GM12801 (cell line): ENCODE measurements around the gene POLR2A.

Experiments used
- TF ChIP-seq, protein P1 (sequence below): IDR thresholded peaks from one replicate; pipeline ENCODE4 v1.5.1; 2011; ENCODE audit warnings: control low read depth; ENCODE audit not compliant: insufficient read length; ENCODE audit errors: extremely low read depth

The POLR2A gene

DNA sequence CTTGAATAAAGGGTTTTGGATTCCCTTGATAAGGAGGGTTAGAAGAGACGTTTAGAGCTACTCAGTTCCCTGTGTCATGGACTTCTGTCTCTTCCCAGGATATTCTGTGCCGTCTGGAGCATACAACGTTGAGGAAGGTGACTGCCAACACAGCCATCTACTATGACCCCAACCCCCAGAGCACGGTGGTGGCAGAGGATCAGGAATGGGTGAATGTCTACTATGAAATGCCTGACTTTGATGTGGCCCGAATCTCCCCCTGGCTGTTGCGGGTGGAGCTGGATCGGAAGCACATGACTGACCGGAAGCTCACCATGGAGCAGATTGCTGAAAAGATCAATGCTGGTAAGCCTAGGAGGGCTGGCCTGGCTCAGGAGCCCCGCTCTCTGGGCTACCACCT lies 24.7 kb downstream of the POLR2A start:
- TF ChIP-seq, protein P1, sequence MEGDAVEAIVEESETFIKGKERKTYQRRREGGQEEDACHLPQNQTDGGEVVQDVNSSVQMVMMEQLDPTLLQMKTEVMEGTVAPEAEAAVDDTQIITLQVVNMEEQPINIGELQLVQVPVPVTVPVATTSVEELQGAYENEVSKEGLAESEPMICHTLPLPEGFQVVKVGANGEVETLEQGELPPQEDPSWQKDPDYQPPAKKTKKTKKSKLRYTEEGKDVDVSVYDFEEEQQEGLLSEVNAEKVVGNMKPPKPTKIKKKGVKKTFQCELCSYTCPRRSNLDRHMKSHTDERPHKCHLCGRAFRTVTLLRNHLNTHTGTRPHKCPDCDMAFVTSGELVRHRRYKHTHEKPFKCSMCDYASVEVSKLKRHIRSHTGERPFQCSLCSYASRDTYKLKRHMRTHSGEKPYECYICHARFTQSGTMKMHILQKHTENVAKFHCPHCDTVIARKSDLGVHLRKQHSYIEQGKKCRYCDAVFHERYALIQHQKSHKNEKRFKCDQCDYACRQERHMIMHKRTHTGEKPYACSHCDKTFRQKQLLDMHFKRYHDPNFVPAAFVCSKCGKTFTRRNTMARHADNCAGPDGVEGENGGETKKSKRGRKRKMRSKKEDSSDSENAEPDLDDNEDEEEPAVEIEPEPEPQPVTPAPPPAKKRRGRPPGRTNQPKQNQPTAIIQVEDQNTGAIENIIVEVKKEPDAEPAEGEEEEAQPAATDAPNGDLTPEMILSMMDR = no peak

DNA sequence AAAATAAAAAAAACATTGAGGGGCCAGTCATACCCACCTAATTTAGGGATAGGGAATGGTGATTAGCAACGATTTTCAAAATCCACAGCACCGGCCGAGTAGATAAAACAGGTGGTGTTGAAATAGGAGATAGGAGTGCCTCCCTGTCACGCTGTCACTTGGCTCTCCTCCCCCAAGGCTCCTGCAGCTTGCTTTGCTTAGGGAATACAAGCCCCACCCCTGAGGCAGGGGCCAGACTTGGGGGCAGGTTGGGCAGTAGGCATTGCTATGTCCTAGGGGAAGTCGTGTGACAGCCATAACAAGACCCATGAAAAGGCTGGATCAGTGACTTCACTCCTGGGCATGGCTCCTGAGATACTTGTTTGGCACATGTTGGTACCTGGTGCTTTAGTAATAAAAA lies 25.8 kb downstream of the POLR2A start:
- TF ChIP-seq, protein P1 = no peak

DNA sequence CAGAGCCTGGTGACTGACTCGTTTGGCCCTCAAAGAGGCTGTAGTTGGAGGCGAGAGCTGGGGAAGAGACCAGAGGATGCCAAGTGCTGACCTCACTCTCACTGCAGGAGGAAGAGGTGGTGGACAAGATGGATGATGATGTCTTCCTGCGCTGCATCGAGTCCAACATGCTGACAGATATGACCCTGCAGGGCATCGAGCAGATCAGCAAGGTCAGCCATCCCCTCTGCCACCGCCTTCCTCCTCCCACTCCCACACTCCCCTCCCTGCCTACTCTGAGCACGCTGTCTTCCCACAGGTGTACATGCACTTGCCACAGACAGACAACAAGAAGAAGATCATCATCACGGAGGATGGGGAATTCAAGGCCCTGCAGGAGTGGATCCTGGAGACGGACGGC lies 26.9 kb downstream of the POLR2A start:
- TF ChIP-seq, protein P1 = no peak

DNA sequence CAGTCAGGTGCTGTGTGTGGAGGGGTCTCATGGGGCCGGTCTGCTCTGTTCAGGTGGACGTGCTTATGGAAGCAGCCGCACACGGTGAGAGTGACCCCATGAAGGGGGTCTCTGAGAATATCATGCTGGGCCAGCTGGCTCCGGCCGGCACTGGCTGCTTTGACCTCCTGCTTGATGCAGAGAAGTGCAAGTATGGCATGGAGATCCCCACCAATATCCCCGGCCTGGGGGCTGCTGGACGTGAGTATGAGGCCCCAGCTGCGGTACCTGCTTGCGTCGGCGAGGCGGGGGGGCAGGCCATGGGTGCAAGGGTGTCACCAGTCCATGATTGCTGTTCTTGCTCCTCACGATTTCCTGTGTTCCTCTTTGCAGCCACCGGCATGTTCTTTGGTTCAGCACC lies 27.9 kb downstream of the POLR2A start:
- TF ChIP-seq, protein P1 = no peak

DNA sequence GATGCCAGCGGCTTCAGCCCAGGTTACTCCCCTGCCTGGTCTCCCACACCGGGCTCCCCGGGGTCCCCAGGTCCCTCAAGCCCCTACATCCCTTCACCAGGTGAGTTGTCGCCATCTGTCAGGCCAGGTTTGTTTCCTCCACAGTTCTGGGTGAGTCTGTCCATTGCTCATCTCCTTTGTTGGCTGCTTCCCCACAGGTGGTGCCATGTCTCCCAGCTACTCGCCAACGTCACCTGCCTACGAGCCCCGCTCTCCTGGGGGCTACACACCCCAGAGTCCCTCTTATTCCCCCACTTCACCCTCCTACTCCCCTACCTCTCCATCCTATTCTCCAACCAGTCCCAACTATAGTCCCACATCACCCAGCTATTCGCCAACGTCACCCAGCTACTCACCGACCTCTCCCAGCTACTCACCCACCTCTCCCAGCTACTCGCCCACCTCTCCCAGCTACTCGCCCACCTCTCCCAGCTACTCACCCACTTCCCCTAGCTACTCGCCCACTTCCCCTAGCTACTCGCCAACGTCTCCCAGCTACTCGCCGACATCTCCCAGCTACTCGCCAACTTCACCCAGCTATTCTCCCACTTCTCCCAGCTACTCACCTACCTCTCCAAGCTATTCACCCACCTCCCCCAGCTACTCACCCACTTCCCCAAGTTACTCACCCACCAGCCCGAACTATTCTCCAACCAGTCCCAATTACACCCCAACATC lies 28.8 kb downstream of the POLR2A start:
- TF ChIP-seq, protein P1 = no peak

DNA sequence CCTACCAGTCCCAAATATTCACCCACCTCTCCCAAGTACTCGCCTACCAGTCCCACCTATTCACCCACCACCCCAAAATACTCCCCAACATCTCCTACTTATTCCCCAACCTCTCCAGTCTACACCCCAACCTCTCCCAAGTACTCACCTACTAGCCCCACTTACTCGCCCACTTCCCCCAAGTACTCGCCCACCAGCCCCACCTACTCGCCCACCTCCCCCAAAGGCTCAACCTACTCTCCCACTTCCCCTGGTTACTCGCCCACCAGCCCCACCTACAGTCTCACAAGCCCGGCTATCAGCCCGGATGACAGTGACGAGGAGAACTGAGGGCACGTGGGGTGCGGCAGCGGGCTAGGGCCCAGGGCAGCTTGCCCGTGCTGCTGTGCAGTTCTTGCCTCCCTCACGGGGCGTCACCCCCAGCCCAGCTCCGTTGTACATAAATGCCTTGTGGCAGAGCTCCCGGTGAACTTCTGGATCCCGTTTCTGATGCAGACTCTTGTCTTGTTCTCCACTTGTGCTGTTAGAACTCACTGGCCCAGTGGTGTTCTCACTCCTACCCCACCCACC lies 29.8 kb downstream of the POLR2A start:
- TF ChIP-seq, protein P1 = no peak

DNA sequence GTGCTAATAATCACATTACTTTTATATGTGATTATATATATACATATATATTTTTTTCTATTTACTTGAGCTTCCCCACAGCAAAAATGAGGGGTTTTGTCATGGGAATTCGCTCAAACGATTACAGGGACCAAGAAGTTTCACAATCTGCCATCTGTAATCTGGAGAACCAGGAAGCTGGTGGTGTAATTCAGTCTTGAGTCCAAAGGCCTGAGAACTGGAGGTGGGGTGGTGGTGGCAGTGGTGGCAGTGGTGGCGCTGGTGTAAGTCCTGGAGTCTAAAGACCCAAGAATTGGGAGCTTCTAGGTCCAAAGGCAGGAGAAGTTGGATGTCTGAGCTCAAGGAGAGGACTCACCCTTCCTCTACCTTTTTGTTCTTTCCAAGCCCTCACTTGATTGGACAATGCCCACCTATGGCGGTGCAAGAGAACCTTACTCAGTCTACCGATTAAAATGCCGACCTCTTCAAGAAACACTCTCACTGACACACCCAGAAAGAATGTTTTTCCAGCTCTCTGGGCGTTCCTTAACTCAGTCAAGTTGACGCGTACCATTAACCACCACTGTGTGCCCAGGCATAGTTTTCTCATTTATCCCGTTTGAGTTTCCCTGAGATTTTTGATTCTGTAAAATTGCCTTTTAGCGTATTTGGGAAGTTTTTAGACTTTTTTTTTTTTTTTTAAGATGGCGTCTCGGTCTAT lies 31.9 kb downstream of the POLR2A start:
- TF ChIP-seq, protein P1 = no peak
